ENCODE data around the gene CFAP20. TPM values are rescaled to one million over a fixed set of nuclear protein-coding genes. Genes with fewer than 3 reads are reported as not detected.

The CFAP20 gene
- total RNA-seq, 2 experiments from 2014 or later = 250 to 261 TPM

- no peak for TF ChIP-seq CTCF (IDR thresholded peaks at IDR 0.05)
- Histone ChIP-seq H3K4me3 (ENCODE audit: low read length) (no peak overlapping the region), H3K27me3 (ENCODE audit: control insufficient read depth in 1 of 2, insufficient read depth in 2 of 2, low read length in 2 of 2) (no peaks in the 10 kb centered on the region), H3K36me3 (ENCODE audit: insufficient read depth, low read length) (no peaks in the 10 kb centered on the region), H3K9me3 (ENCODE audit: control insufficient read depth in 1 of 2, insufficient read depth in 1 of 2, low read length in 2 of 2) (no peaks in the 10 kb centered on the region), H3K27ac (ENCODE audit: low read depth in 1 of 2, low read length in 2 of 2) (no peak overlapping the region), H3K4me1 (ENCODE audit: insufficient read depth, low read length) (no peaks in the 10 kb centered on the region)
- intact Hi-C loops (cut with DNase I, micrococcal nuclease) = no loop called here
- no peak overlapping the region for H3K27ac Mint-ChIP-seq
- ChIA-PET CTCF (interaction anchor here (1.0 kb wide), 1 partner anchor 10 kb away, joined by 4 read pairs; no protein-coding TSS in a partner anchor), POLR2A (no interaction called here)
- H3K4me1 Mint-ChIP-seq (ENCODE audit: low read depth) = no peaks in the 10 kb centered on the region
- ATAC-seq (ENCODE audit: poor library complexity) = no peak
- no peaks in the 10 kb centered on the region for H3K9me3 Mint-ChIP-seq
- peaks cover 3% of the 10 kb centered on the region for H3K36me3 Mint-ChIP-seq (ENCODE audit: low read depth)
- H3K27me3 Mint-ChIP-seq = no peaks in the 10 kb centered on the region
- no peak overlapping the region for H3K4me3 Mint-ChIP-seq
- no peak for DNase-seq
These were observed 22.0 kb downstream of the CFAP20 start for GRCh38 chr16:58107228-58107627.

GRCh38 chr16:58105631-58106030, 23.6 kb downstream of the CFAP20 start:
- no peak overlapping the region for H3K4me3 Mint-ChIP-seq
- H3K27me3 Mint-ChIP-seq = no peaks in the 10 kb centered on the region
- Histone ChIP-seq H3K27ac (ENCODE audit: low read depth in 1 of 2, low read length in 2 of 2) (no peak overlapping the region), H3K36me3 (ENCODE audit: insufficient read depth, low read length) (no peaks in the 10 kb centered on the region), H3K4me3 (ENCODE audit: low read length) (no peak overlapping the region), H3K27me3 (ENCODE audit: control insufficient read depth in 1 of 2, insufficient read depth in 2 of 2, low read length in 2 of 2) (no peaks in the 10 kb centered on the region), H3K4me1 (ENCODE audit: insufficient read depth, low read length) (no peaks in the 10 kb centered on the region), H3K9me3 (ENCODE audit: control insufficient read depth in 1 of 2, insufficient read depth in 1 of 2, low read length in 2 of 2) (no peaks in the 10 kb centered on the region)
- ChIA-PET POLR2A (no interaction called here), CTCF (no interaction called here)
- no peak for DNase-seq
- no peak for TF ChIP-seq CTCF (IDR thresholded peaks at IDR 0.05)
- no peak overlapping the region for H3K27ac Mint-ChIP-seq
- H3K4me1 Mint-ChIP-seq (ENCODE audit: low read depth) = peaks cover 3% of the 10 kb centered on the region
- H3K9me3 Mint-ChIP-seq = no peaks in the 10 kb centered on the region
- H3K36me3 Mint-ChIP-seq (ENCODE audit: low read depth) = no peaks in the 10 kb centered on the region
- ATAC-seq (ENCODE audit: poor library complexity) = no peak
- intact Hi-C loops (cut with DNase I, micrococcal nuclease) = no loop called here

- H3K4me3 ChIP-seq (ENCODE audit: low read length) = no peak overlapping the region
- no peaks in the 10 kb centered on the region for H3K36me3 Mint-ChIP-seq (ENCODE audit: low read depth)
- no peak overlapping the region for H3K27ac Mint-ChIP-seq
- H3K27ac ChIP-seq (ENCODE audit: low read depth in 1 of 2, low read length in 2 of 2) = no peak overlapping the region
- no peaks in the 10 kb centered on the region for H3K4me1 ChIP-seq (ENCODE audit: insufficient read depth, low read length)
- H3K9me3 ChIP-seq (ENCODE audit: control insufficient read depth in 1 of 2, insufficient read depth in 1 of 2, low read length in 2 of 2) = no peaks in the 10 kb centered on the region
- peaks cover 5% of the 10 kb centered on the region for H3K4me1 Mint-ChIP-seq (ENCODE audit: low read depth)
- H3K27me3 Mint-ChIP-seq = no peaks in the 10 kb centered on the region
- no peak overlapping the region for H3K4me3 Mint-ChIP-seq
- no peak for DNase-seq
- ChIA-PET POLR2A (no interaction called here), CTCF (no interaction called here)
- no peaks in the 10 kb centered on the region for H3K27me3 ChIP-seq (ENCODE audit: control insufficient read depth in 1 of 2, insufficient read depth in 2 of 2, low read length in 2 of 2)
- no peak for ATAC-seq (ENCODE audit: poor library complexity)
- no peaks in the 10 kb centered on the region for H3K36me3 ChIP-seq (ENCODE audit: insufficient read depth, low read length)
- no peaks in the 10 kb centered on the region for H3K9me3 Mint-ChIP-seq
- intact Hi-C loops (cut with DNase I, micrococcal nuclease) = no loop called here
- TF ChIP-seq CTCF (IDR thresholded peaks at IDR 0.05) = no peak
These were observed 26.4 kb downstream of the CFAP20 start for GRCh38 chr16:58102665-58103392.

All from CD4-positive, alpha-beta T cell (primary cell).